Hepatocyte (in vitro differentiated cells): ENCODE measurements around the gene KIFC3.

Experiments used
- CTCF ChIP-seq: fragments of 200-600 bp; sonication (generic); IDR thresholded peaks from 2 replicates; pipeline ENCODE4 v1.5.1; 2016; ENCODE audit warnings: antibody characterized with exemption, mild to moderate bottlenecking; ENCODE audit not compliant: poor library complexity
- EZH2 ChIP-seq: fragments of 200-600 bp; sonication (generic); IDR thresholded peaks from 2 replicates; pipeline ENCODE4 v1.6.1; 2016; ENCODE audit warnings: antibody characterized with exemption, mild to moderate bottlenecking, borderline replicate concordance
- EZH2phosphoT487 ChIP-seq: fragments of 200-600 bp; sonication (generic); IDR thresholded peaks from one replicate; pipeline ENCODE4 v1.6.1; 2018; ENCODE audit warnings: antibody characterized with exemption, mild to moderate bottlenecking, low read depth, moderate library complexity; ENCODE audit not compliant: unreplicated experiment, severe bottlenecking

GRCh38 chr16:57809276-57810196 lies 7.2 kb upstream of the KIFC3 start:
- TF ChIP-seq CTCF = no peak
- no peak for TF ChIP-seq EZH2
- no peak for TF ChIP-seq EZH2phosphoT487
